Muscle layer of colon (tissue), 2 donors: ENCODE data around the gene EDIL3.
"Not testable (repeated sequence)": the region's sequence is repeated elsewhere in the genome, so short reads cannot be mapped to it uniquely, and the experiment has no call there.

ENCODE experiments used
- H3K27ac ChIP-seq: one replicate; pipeline ENCODE4 v1.7.0; 2013; ENCODE audit warnings: low read depth, mild to moderate bottlenecking, low read length, moderate library complexity
- H3K27me3 ChIP-seq, 2 donors: one replicate each; pipeline ENCODE4 v1.7.0; 2013; ENCODE audit warnings: low read length in 2 of 2, mild to moderate bottlenecking in 2 of 2; ENCODE audit not compliant: insufficient read depth in 2 of 2, control insufficient read depth in 1 of 2
- H3K36me3 ChIP-seq: one replicate; pipeline ENCODE4 v1.7.0; 2013; ENCODE audit warnings: mild to moderate bottlenecking, low read length; ENCODE audit not compliant: insufficient read depth
- H3K4me1 ChIP-seq: one replicate; pipeline ENCODE4 v1.7.0; 2013; ENCODE audit warnings: mild to moderate bottlenecking, low read length; ENCODE audit not compliant: insufficient read depth
- H3K4me3 ChIP-seq, 2 donors: one replicate each; pipeline ENCODE4 v1.7.0; 2013; ENCODE audit warnings: low read length in 2 of 2, low read depth in 1 of 2, mild to moderate bottlenecking in 1 of 2, moderate library complexity in 1 of 2
- H3K9ac ChIP-seq: one replicate; pipeline ENCODE4 v1.7.0; 2013; ENCODE audit warnings: low read length
- H3K9me3 ChIP-seq: one replicate; pipeline ENCODE4 v1.7.0; 2013; ENCODE audit warnings: mild to moderate bottlenecking, low read length
- donor health status: abdominal sarcoma.
- donor health status: Adenocarcinoma of cecum.

The EDIL3 gene

DNA sequence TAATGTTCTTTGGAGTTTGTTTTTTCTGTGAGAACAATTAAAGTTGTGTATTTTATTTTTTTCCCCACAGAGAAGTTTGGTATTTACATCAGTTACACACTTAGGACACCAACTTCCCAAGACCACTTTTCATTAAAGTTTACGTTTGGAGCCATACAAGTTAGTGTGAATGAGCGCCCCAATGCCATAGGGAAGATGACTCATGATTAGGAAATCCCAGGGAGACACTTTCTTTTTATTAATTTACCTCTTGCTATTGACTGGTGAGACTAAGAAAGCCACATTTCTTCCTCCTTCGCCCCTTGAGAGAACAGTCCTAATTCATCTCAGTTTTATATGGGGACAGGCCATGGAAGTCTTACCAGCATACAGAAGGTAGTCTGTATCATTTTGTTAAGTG lies 57.1 kb downstream of the EDIL3 start:
- no peak overlapping the region for H3K27ac ChIP-seq
- no peaks in the 10 kb centered on the region for H3K36me3 ChIP-seq
- no peaks in the 10 kb centered on the region for H3K4me1 ChIP-seq
- H3K9me3 ChIP-seq = peaks cover 3% of the 10 kb centered on the region
- H3K9ac ChIP-seq = no peak overlapping the region
- H3K27me3 ChIP-seq = no peaks in the 10 kb centered on the region
- H3K4me3 ChIP-seq = no peak overlapping the region

DNA sequence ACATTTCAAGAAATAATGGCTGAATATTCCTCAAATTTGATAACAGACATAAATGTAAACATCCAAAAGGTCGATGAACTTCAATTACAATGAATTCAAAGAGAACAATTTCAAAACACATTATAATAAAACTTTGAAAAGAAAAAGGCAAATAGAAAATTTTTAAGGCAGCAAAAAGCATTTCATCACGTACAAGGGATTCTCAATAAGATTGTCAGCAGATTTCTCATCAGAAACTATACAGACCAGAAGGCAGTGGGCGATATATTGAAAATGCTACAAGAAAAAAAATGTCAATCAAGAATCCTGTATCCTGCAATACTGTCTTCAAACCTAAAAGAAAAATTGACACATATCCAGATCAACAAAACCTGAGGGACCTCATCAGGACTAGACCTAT lies 62.0 kb downstream of the EDIL3 start:
- Histone ChIP-seq H3K9ac (no peak overlapping the region), H3K4me1 (no peaks in the 10 kb centered on the region), H3K27ac (no peak overlapping the region), H3K9me3 (peaks cover 5% of the 10 kb centered on the region), H3K36me3 (no peaks in the 10 kb centered on the region), H3K4me3 (no peak overlapping the region), H3K27me3 (no peaks in the 10 kb centered on the region)

DNA sequence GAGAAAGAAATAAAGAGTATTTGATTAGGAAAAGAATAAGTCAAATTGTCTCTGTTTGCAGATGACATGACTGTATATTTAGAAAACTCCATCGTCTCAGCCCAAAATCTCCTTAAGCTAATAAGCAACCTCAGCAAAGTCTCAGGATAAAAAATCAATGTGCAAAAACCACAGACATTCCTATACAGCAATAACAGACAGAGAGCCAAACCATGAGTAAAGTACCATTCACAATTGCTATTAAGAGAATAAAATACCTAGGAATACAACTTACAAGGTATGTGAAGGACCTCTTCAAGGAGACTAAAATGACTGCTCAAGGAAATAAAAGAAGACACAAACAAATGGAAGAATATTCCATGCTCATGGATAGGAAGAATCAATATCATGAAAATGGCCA lies 66.9 kb downstream of the EDIL3 start:
- not testable (repeated sequence) for H3K36me3 ChIP-seq, H3K4me3 ChIP-seq, H3K9me3 ChIP-seq, H3K4me1 ChIP-seq, H3K9ac ChIP-seq, H3K27me3 ChIP-seq, H3K27ac ChIP-seq

DNA sequence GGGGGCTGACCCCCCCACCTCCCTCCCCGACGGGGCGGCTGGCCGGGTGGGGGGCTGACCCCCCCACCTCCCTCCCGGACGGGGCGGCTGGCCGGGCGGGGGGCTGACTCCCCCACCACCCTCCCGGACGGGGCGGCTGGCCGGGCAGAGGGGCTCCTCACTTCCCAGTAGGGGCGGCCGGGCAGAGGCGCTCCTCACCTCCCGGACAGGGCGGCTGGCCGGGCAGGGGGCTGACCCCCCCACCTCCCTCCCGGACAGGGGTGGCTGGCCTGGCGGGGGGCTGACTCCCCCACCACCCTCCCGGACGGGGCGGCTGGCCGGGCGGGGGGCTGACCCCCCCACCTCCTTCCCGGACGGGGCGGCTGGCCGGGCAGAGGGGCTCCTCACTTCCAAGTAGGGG lies 72.4 kb downstream of the EDIL3 start:
- H3K4me1 ChIP-seq, H3K4me3 ChIP-seq, H3K27ac ChIP-seq, H3K36me3 ChIP-seq, H3K9me3 ChIP-seq, H3K9ac ChIP-seq, H3K27me3 ChIP-seq: not testable (repeated sequence)

DNA sequence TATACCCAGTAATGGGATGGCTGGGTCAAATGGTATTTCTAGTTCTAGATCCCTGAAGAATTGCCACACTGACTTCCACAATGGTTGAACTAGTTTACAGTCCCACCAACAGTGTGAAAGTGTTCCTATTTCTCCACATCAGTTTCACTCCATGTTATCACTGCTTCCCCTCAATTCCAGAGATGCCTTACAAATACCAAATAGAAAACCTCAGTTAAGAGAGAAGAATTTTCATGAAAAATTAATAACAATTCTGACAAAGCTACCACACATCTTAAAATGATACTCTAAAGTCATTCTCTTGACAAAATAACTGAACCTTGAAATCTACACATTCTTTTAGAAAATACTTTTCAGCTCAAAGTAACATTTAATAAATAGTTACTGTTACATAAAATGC lies 74.8 kb downstream of the EDIL3 start:
- not testable (repeated sequence) for H3K9me3 ChIP-seq, H3K4me1 ChIP-seq, H3K9ac ChIP-seq, H3K27me3 ChIP-seq, H3K4me3 ChIP-seq, H3K36me3 ChIP-seq, H3K27ac ChIP-seq

DNA sequence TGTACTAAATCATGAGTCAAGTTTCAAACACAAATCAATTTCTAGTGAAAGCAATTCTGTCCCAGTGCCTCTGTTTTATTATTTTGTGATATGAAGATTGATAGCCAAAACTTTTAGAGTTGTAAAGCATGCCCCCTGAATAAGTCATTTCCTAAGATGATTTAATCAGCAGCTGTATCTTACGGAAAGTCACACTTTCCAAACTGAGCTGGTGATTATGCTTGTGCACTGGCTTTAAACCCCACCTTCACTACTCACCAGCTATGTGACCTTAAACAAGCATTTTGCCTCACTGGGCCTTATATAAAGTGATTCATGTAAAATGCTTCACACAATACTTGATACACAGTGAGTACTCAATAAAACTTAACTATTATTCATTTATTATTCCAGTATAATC lies 78.1 kb downstream of the EDIL3 start:
- Histone ChIP-seq H3K4me3 (no peak overlapping the region), H3K4me1 (no peaks in the 10 kb centered on the region), H3K36me3 (no peaks in the 10 kb centered on the region), H3K27me3 (no peaks in the 10 kb centered on the region), H3K9me3 (no peaks in the 10 kb centered on the region), H3K27ac (no peak overlapping the region), H3K9ac (no peak overlapping the region)

DNA sequence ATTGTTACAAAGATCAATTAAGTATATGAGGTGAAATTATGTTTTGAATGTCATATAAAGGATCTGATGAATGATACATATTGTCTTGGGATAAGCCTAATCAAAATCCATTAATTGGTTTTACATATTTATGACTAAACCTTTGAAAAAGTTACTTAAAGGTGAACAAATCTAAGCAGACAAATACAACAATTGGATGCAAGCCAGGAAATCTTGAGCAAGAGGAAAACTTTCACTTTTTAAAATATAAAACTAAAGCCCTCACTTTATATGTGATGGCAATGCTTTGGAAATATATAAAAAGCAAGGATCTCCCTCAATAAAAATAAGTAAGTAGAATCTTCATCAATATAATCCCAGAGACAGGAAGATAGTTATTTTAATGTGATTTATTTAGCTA lies 80.1 kb downstream of the EDIL3 start:
- no peaks in the 10 kb centered on the region for H3K36me3 ChIP-seq
- no peak overlapping the region for H3K9ac ChIP-seq
- no peaks in the 10 kb centered on the region for H3K4me1 ChIP-seq
- H3K27me3 ChIP-seq = no peaks in the 10 kb centered on the region
- H3K4me3 ChIP-seq = no peak overlapping the region
- no peak overlapping the region for H3K27ac ChIP-seq
- H3K9me3 ChIP-seq = no peaks in the 10 kb centered on the region

DNA sequence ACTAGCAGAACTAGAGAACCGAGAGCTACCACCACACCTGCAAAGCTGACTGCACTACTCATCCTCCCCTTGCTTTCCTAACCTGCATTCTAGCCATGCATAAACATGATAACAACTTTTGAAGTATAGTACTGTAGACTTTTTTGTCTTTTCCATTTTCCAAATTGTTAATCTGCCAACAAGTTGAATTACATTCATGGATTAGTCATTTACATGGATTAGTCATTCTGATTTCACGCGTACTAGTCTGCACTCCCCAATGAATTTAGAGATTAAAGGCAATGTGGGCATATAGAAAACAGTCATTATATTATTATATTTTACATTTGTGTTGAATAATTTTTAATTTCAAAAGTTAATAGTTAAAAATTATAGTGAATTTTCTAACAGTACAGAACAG lies 81.4 kb downstream of the EDIL3 start:
- H3K36me3 ChIP-seq = no peaks in the 10 kb centered on the region
- H3K27me3 ChIP-seq = no peaks in the 10 kb centered on the region
- H3K4me1 ChIP-seq = no peaks in the 10 kb centered on the region
- H3K27ac ChIP-seq = no peak overlapping the region
- H3K9me3 ChIP-seq = no peaks in the 10 kb centered on the region
- no peak overlapping the region for H3K9ac ChIP-seq
- no peak overlapping the region for H3K4me3 ChIP-seq

DNA sequence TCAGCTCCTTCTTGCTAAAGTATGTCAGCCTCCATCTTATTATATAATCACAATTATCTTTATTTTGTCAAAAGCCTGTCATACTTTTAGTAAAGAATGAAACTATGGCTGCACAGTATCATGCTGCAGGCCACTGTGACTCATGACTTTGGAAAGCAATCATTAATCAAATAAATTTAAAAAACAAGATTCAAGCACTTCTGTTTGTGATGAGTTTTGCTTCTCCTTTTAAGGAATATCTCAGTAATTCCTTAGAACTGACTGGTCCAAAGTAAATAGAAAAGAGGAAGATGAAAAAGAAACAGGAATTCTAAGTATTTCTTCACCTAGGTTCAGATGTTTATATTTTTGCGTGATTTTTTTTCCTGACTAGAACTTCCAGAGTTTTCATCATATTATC lies 83.1 kb downstream of the EDIL3 start:
- Histone ChIP-seq H3K36me3 (no peaks in the 10 kb centered on the region), H3K9ac (no peak overlapping the region), H3K27me3 (no peaks in the 10 kb centered on the region), H3K4me1 (no peaks in the 10 kb centered on the region), H3K27ac (no peak overlapping the region), H3K4me3 (no peak overlapping the region), H3K9me3 (no peaks in the 10 kb centered on the region)

DNA sequence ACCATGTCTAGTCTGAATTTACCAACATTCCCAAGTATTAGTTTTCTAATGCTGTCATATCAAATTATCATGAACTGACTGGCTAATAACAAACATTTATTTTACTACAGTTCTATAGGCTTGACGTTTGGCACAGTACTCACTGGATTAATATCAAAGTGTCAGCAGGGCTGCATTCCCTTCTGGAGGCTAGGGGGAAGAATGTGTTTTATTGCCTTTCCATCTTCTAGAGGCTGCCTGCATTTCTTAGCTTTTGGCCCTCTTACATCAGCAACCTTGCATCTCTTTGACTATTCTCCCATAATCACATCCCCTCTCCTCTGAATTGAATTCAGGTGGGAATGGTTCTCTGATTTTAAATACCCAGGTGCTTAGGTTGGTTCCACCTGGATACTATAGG lies 84.7 kb downstream of the EDIL3 start:
- no peak overlapping the region for H3K27ac ChIP-seq
- H3K27me3 ChIP-seq = no peaks in the 10 kb centered on the region
- no peaks in the 10 kb centered on the region for H3K4me1 ChIP-seq
- H3K9me3 ChIP-seq = no peaks in the 10 kb centered on the region
- no peak overlapping the region for H3K4me3 ChIP-seq
- no peaks in the 10 kb centered on the region for H3K36me3 ChIP-seq
- H3K9ac ChIP-seq = no peak overlapping the region

DNA sequence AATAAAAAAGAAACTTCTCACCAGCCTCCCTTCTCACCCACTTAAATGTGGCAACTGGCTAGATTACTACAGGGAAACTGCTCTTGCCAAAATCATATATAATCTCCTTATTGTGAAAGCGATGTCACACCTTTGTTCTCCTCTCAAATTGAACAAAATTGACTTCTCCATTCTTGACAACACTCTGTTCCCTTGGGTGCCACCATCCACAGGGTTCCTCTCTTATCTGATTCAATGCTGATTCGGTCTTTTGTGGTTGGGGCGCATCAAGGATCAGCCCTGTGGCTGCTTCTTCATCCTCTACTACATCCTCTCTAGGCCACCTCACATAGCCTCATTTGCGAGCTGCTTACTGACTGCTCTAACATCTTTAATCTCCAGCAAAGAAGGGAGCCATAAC lies 86.1 kb downstream of the EDIL3 start:
- no peaks in the 10 kb centered on the region for H3K9me3 ChIP-seq
- no peaks in the 10 kb centered on the region for H3K36me3 ChIP-seq
- no peaks in the 10 kb centered on the region for H3K4me1 ChIP-seq
- no peak overlapping the region for H3K27ac ChIP-seq
- no peak overlapping the region for H3K9ac ChIP-seq
- H3K4me3 ChIP-seq = no peak overlapping the region
- no peaks in the 10 kb centered on the region for H3K27me3 ChIP-seq

DNA sequence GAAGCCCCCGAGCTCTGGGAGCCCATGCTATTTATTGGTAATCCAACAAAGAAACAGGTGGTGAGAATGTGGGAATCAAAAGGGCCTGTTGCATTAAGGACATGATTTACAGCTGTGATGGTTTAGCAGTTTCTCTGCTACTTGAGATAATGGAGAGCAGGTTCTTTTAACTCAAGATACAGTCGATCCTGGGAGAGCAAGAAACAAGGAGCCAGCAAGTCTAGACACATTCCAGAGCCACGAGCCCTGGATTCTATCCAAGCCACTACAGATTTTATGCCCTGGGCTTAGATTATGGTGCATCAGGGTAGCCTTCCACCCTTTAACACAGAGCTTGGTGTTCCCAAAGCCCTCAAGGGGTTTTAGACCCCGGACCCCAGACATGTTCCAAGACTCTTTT lies 87.0 kb downstream of the EDIL3 start:
- H3K27ac ChIP-seq, H3K4me3 ChIP-seq, H3K27me3 ChIP-seq, H3K36me3 ChIP-seq, H3K4me1 ChIP-seq, H3K9me3 ChIP-seq, H3K9ac ChIP-seq: not testable (repeated sequence)
